Fibroblast of skin of right biceps (primary cell): ENCODE results near the gene XPO4.
"Not testable (repeated sequence)": the region's sequence is repeated elsewhere in the genome, so short reads cannot be mapped to it uniquely, and the experiment has no call there.

Experiments used
- DNase-seq: peaks from one replicate; pipeline ENCODE4 v3.0.0-alpha.2; 2013

The XPO4 gene

DNA sequence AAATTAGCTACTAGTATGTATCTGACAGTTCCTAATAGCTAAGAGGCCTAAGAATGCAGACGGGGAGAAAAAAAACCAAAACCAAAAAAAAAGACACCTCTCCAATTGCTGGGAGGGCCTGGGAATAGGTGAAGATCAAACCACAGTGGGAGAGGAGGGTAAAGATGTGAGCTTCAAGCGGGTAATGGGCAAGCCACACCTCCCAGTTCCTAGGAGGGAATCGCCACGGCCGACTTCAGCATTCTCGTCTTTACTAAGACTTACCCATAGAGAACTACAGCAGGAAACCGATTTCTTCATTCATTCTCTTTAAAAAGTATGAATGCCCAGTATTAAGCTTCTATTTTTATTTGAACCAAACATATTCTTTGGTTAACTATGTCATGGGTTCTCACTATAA lies 123.1 kb downstream of the XPO4 start:
- DNase-seq: no peak

DNA sequence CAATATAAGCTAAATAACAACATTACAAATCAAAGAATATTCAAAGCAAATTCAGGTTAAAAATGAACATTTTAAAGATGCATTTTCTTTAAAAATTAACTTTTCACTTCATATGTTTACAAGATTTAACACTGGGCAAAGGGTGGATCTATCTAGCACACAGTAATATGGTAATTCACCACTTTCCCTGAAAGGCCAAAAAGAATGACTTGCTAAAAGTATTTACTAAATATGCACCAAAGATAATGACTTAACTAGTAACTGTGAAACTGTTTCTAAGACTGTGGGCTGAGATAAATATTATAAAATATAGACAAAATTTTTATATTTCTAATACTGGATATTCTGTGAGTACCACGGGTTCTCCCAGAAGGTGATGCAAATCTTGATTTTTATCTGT lies 124.2 kb downstream of the XPO4 start:
- no peak for DNase-seq

DNA sequence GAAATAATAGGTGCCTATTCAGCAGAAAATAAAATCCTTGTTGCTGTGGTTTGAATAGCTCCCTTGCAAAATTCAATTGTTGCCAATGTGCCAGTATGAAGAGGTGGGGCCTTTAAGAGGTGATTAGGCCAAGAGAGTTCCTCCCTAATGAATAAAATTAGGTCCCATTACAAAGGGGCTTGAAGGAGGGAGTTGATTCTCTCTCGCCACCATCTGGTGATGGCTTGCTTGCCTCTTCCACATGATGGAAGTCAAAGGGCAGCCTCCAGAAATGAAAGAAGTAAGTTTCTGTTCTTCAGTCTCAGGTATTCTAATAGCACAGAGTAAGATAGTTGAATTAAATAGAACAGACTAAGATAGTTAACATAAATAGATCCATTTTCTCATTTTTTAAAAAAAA lies 125.8 kb downstream of the XPO4 start:
- DNase-seq: no peak

DNA sequence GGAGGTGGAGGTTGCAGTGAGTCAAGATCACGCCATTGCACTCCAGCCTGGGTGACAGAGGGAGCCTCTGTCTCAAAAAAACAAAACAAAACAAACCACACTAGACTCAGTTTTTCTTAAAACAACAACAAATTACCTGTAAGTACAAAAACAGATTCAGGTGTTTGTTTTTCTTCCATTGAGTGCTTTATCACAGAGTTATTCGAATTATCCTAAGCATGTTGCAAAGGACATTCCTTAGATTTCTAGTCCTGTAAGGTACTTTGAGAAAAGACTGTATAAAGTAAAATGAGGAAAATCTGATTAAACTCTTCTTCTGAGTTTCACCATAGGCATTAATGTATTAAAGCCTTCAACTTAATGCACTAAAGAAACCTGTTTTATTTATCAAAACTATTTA lies 126.6 kb downstream of the XPO4 start:
- no peak for DNase-seq

DNA sequence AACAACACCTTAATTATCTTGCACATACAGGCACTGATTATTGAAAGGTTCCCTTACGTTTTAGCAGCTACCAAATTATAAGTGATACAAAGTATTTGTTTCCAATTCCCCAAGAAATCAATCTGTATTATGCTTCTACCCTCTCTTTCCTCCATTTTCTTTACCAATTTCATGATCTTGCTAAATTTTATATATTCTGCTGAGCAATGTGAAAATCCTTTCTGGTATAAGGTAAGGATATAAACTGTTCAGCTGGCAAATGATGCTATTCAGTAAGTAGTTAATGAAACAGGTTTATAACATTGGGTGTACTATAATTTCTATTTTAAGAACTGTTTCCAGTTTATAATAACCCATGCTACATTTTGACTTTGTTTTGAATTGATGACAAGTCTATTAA lies 127.8 kb downstream of the XPO4 start:
- DNase-seq: no peak

DNA sequence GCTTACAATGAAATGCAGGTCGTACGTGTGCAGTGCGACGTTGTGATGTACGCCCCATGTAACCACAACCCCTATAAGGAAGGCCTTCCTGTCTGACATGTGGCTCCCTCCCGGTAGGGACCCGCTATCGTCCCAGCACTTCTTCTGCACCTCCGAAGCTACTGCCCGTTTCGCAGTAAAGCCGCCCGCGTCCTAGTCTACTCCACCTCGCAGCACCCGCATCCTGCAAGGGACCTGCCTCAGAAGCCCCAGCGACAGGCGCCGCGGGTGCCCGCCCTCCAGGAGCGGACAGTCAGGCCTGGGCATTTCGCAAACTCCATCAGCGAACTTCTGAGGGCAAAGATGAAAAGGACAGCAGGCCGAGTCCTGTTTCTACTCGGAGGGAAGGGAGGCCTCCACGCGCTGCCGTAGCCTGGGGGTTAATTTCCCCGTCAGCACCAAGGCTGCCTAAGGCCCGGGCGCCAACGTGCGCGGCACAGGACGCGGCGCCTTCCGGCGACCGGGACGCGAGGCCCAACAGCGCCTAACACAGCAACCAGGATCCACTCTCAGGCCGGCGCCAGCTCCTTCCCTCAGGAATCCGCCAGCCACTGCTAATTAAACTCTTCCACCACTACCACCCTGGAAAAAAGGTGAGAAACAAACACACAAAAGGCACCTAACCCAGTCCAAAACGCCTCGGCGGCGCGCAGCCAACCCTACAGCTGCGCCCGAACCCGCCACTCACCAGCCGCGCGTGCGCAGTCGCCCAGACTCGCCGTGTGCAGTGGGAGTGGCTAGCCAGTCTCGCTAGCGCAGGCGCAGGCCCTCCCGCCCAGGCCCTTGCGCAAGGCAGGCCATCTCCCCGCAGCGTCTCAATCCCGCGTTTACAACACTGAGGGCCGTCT lies 129.1 kb downstream of the XPO4 start, which contains the start of gene EEF1AKMT1:
Gene EEF1AKMT1 (minus strand): TSS at position 768 of the 887 bp plus-strand sequence. CDS start 16,363 bp downstream, outside the sequence.
- DNase-seq: peak; percentile 93

DNA sequence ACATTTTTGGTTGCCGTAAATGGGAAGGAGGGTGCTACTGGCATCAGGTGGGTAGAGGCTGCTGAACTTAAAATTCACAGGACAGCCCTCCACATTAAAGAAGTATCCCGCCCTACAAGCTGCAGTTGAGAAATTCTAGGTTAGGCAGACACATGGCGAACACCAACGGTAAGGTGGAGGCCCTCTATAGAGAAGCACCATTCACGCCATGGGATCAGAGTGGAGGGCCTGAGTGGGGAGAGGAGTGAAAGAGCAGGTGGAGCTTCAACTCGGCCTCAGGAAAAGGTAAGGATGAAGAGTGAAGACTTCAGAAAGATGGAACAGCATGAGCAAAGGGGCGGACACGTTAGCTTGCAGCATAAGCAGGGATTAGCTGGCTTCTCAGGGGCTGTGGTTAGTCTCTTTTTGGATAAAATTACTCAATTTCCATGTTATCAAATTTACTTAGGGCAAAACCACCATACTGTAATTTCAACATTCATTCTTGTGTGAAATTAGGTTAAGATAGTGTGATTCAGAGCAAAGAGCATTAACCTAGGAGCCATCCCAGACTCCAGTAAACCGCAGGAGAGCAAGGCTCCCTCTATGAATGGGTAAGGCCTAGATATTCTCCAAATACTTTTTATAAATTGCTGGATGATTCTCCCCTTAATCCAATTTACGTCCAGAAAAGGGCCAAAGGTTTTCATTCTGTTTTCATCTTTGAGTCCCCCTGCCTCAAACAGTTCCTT lies 130.0 kb downstream of the XPO4 start:
- DNase-seq: peak; percentile 16

DNA sequence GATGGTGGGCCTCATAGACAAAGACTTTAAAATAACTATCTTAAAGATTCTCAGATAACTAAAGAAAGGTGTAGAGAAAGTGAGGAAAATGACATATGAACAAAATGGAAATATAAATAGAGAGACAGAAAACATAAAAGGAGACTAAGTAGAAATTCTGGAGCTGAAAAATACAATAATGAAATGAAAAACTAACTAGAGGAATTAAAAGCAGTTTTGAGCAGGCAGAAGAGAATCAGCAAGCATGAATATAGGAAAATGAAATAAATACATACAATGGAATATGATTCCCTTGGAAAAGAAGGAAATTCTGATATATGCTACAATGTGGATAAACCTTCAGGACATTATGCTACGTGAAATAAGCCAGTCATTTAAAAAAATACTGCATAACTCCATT lies 132.7 kb downstream of the XPO4 start:
- DNase-seq: no peak

DNA sequence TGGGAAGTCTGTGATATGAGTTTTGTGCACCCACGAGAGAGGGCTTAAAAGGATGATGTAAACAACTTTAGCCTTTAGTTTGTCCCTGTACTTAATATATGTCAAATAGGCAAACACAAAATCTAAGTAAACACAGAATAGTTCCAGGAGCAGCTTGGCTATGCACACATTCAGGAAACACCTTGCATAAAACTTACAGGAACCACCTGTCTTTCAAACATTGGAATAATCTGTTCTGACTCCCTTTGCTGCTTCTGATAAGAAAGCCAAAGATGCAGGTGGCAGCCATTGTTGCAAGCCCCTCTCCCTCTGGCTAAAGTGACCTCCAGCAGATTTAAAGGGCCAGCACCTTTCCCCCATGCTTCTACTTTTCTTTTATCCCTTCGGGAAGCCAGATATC lies 133.5 kb downstream of the XPO4 start:
- DNase-seq: no peak

DNA sequence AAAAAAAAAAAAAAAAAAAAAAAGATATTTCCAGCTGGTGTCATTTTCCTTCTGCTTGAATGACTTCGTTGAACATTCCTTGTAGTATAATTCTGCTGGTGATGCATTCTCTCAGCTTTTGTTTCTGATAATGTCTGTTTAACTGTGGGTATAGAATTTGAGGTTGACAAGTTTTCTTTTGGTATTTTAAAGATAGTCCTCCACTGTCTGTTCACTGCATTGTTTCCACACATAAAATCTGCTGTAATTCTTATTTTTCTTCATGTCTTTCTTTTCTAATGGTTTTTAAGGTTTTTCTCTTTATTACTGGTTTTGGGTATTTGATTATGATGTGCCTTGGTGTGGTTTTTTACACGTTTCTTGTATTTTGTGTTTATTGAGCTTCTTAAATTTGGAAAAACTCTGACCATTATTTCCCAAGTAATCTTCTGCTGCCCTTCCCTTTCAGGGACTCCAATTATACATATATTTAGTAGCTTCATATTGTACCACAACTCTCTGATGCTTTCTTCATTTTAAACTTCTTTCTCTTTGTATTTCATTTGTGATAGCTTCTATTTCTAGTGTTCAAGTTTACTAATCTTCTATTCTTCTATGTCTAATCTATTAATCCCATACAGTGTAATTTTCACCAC lies 135.1 kb downstream of the XPO4 start:
- DNase-seq: no peak

DNA sequence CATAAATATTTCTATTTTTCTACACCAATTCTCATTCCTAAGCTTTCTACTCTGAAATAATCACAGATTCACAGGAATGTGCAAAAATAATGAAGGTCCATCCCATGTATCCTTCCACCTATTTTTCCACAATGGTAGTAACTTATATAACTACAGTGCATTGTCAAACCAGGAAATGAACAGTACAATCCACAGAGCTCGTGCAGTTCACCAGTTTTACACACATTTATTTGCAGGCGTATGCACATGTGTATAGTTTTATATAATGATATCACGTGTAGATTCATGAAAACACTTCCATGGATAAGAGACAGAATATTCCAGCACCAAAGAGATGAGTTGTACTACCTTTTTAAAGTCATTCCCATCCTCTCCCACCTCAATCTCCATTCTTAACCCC lies 141.7 kb downstream of the XPO4 start:
- no peak for DNase-seq

DNA sequence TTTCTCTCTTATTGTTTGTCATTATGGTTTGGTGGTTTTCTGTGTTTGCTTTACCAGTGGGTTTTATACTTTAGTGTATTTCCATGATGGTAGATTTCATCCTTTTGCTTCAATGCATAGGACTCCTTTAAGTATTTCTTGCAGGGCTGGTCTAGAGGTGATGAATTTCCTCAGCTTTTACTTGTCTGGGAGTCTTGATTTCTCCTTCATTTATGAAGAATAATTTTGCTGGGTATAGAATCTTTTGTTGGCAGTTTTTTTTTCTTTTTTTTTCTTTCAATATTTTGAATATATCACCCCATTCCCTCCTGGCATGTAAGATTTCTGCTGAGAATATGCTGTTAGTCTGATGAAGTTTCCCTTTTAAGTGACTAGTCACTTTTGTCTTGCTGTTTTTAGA lies 148.5 kb downstream of the XPO4 start:
- no peak for DNase-seq

DNA sequence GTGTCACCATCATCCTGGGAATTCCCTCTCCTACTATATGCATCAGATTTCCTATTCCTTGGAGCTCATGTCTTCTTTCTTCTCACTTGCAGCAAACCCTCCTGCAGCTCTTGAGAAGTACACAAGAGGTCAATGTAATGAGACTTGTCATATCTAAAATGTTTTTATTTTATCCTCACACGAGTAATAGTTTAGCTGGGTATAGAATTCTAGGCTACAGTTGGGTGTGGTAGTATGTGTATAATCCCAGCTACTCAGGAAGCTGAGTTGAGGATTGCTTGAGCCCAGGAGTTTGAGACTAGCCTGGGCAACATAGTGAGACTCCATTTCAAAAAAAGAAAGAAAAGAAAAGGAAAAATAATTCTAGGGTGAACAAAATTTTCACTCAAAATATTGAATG lies 153.2 kb downstream of the XPO4 start:
- no peak for DNase-seq

DNA sequence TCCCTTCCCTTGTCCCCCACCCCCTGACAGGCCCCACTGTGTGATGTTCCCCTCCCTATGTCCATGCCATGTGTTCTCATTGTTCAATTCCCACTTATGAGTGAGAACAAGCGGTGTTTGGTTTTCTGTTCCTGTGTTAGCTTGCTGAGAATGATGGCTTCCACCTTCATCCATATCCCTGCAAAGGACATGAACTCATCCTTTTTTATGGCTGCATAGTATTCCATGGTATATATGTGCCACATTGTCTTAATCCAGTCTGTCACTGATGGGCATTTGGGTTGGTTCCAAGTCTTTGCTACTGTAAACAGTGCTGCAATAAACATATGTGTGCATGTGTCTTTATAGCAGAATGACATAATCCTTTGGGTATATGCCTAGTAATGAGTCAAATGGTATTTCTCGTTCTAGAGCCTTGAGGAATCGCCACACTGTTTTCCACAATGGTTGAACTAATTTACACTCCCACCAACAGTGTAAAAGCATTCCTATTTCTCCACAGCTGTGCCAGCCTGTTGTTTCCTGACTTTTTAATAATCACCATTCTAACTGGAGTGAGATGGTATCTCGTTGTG lies 158.6 kb downstream of the XPO4 start:
- DNase-seq: not testable (repeated sequence)

DNA sequence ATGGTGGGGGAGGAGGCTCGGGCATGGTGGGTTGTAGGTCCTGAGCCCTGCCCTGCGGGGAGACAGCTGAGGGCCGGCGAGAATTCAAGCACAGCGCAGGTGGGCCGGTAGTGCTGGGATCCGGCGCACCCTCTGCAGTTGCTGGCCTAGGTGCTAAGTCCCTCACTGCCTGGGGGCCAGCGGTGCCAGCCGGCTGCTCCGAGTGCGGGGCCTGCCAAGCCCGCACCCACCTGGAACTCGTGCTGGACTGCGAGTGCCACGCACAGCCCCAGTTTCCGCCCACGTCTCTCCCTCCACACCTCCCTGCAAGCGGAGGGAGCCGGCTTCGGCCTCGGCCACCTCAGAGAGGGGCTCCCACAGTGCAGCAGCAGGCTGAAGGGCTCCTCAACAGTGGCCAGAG lies 162.5 kb downstream of the XPO4 start:
- no peak for DNase-seq

DNA sequence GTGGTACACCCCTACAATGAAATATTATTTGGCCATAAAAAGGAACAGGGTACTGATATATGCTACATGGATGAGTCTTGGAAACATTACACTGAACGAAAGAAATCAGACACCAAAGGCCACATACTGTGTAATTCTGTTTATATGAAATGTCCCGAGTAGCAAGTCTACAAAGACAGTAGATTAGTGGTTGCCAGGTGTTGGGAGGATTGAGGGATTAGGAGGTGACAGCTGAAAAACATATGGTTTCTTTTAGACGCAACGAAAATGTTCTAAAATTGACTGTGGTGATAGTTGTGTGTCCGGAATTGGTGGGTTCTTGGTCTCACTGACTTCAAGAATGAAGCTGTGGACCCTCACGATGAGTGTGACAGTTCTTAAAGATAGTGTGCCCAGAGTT lies 163.9 kb downstream of the XPO4 start:
- DNase-seq: no peak

DNA sequence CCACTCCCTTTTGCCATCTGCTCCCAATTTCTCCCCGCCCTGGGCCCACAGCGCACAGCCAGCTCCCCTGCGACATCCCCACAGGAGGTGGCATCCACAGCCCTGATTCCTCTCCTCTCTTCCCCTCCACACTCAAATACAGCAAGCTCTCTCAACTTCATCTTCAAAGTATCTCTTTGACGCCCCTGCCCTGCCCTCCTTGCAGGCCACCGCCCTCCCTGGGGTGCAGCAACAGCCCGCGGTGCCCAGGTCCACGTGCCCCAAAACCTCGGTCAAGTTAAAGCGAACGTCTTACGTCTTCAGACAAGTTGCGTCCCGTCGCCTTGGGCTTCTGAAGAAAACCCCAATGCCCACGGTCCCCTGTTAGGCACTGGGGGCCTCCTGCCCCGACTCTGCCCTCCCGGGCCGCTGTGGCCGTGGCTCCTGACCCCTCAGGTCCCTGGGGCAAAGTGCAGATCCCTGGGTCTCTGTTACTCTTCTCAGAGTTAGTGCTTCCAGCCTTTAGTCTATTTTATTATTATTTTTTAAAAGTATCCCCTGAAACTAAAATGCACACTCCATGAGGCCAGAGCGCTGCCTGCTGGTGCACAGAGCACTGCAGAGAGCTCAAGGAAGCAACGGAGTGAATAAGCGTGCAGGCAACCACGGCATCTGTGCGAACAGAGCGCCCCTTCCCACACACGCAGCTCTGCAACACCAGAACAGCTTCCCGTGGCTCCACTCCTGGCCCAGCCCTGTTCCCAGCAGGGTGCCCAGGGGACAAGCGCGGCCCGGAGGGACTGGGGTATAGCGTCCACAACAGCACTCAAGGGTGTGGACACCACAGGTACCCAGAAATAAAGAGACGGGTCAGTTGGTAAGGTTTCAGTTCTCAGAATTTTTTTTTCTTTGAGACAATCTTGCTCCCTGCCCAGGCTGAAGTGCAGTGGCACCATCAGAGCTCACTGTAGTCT lies 172.6 kb downstream of the XPO4 start:
- no peak for DNase-seq

DNA sequence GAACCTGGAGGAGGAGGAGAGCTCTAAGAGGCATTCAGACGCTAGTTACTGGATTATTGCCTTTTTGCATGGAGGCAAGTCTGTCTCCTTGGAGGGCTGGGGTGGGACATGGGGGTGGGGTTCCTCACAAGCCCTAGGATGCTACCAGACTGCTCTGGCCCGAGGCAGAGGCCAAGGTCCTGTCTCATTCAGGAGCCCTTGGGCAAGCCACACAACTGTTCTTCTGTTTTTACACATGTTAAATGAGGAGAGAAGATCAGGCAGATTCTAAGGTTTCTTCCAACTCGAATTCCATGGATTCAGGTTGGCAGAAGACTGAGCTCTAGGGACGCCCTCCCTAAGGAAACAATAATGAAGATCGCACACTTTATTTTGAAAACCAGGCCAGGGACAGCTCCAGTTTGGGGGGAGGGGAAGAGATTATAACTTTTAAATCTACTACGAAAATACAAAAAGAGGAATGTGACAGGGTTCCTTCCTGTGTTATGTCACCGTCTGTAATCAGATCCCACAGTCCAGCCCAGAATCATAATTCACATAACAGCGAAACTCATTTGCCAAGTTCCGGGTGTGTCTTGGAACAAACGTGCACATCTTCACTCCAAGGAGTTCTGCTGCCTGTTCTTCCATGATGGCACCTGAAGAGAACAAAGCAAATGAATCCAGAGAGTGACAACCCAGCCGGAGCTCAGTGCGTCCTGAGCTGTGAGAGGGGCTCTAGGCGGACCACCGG lies 173.8 kb downstream of the XPO4 start:
- DNase-seq: no peak

DNA sequence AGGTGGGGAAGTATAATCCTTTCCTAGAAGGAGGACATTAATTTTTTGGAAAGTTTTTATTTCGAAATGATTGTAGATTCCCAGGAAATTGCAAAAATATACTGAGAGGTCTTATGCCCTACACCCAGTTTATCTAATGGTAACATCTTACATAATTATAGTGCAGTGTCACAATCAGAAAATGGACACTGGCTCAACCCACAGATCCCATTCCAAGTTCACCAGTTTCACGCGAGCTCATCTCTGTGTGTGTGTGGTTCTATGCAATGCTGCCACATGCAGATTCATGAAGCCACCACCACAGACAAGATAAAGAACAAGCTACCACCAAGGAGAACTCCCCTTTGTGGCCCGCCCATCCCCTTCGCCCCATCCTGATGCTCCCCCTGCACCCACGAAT lies 174.7 kb downstream of the XPO4 start:
- DNase-seq: no peak
